HL-60 (cell line): ENCODE measurements around the gene MAK.

Source experiments
- DNase-seq, 2 experiments: peaks; one replicate each; pipeline ENCODE4 v3.0.0-alpha.2; 2010 to 2020; ENCODE audit warnings: low read depth in 1 of 2, low spot score in 1 of 2
- H3K27ac ChIP-seq: fragments of 250-450 bp; sonication (Bioruptor Pico); replicated peaks from 2 replicates; pipeline ENCODE4 v1.5.1; 2020; ENCODE audit warnings: mild to moderate bottlenecking, moderate library complexity
- H3K27me3 ChIP-seq: fragments of 250-450 bp; sonication (Bioruptor Pico); 2 replicates; pipeline ENCODE4 v1.5.1; 2021; ENCODE audit warnings: mild to moderate bottlenecking, moderate library complexity; ENCODE audit not compliant: insufficient read depth, poor library complexity, severe bottlenecking
- H3K4me3 ChIP-seq: replicated peaks from 2 replicates; pipeline ENCODE4 v1.5.1; 2011; ENCODE audit warnings: mild to moderate bottlenecking, control low read depth, low read length; ENCODE audit not compliant: insufficient read depth
- GABPA ChIP-seq: IDR thresholded peaks from 2 replicates; pipeline ENCODE4 v1.6.1; 2012; ENCODE audit warnings: low read depth
- POLR2AphosphoS5 ChIP-seq: IDR thresholded peaks from 2 replicates; pipeline ENCODE4 v1.6.1; 2012; ENCODE audit warnings: low read depth
- SPI1 ChIP-seq: IDR thresholded peaks from 2 replicates; pipeline ENCODE4 v1.6.1; 2012; ENCODE audit warnings: low read depth, mild to moderate bottlenecking, borderline replicate concordance
- TF ChIP-seq, protein P1 (sequence below): IDR thresholded peaks from one replicate; pipeline ENCODE4 v1.5.1; 2011; ENCODE audit warnings: low read length, control low read depth, inconsistent platforms; ENCODE audit not compliant: insufficient read depth
- TF ChIP-seq, protein P2 (sequence below): IDR thresholded peaks from 2 replicates; pipeline ENCODE4 v1.6.1; 2012; ENCODE audit warnings: low read depth; ENCODE audit not compliant: insufficient replicate concordance

The MAK gene

DNA sequence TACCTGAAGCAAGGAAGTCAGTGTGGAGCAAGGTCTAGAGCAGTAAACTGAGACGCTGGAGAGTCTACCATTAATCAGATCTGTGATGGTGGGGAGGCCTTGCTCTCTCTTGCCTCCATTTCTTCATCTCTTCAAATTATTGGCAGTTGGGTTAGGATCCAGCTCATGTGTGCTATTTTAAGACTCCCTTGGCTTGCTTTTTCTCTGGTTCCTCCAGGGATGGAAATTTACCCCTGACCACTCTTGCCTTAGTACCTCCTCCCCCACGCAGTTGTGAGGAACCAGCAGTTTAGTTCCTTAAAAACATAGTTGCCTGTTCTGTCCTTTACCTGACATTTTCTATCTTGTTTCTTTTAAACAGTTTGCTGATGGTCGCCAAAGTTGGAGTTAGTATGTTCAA lies 108.1 kb downstream of the MAK start:
- H3K27ac ChIP-seq = peak overlapping the region; percentile 64
- peak in 1 of 2 experiments; percentile 85 for DNase-seq
- no peaks in the 10 kb centered on the region for H3K27me3 ChIP-seq

DNA sequence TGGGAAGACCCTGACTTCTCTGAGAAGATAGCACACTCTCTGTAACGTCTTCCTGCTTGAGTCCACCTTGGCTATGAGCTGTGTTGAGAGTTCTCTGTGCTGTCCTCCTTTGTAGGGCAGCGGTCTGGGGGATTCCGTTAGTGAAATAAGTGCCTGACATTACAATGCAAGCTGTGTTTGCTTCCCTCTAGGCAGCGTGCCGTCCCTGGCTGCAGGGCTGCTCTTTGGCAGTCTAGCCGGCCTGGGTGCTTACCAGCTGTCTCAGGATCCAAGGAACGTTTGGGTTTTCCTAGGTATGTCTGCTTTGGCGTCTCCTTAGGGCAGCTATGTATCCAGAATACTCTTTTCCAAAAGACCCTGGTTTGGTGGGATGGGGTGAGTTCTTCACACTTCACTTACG lies 112.6 kb downstream of the MAK start:
- Histone ChIP-seq H3K27me3 (no peaks in the 10 kb centered on the region), H3K27ac (no peak overlapping the region), H3K4me3 (no peak overlapping the region)
- TF ChIP-seq, protein P1, sequence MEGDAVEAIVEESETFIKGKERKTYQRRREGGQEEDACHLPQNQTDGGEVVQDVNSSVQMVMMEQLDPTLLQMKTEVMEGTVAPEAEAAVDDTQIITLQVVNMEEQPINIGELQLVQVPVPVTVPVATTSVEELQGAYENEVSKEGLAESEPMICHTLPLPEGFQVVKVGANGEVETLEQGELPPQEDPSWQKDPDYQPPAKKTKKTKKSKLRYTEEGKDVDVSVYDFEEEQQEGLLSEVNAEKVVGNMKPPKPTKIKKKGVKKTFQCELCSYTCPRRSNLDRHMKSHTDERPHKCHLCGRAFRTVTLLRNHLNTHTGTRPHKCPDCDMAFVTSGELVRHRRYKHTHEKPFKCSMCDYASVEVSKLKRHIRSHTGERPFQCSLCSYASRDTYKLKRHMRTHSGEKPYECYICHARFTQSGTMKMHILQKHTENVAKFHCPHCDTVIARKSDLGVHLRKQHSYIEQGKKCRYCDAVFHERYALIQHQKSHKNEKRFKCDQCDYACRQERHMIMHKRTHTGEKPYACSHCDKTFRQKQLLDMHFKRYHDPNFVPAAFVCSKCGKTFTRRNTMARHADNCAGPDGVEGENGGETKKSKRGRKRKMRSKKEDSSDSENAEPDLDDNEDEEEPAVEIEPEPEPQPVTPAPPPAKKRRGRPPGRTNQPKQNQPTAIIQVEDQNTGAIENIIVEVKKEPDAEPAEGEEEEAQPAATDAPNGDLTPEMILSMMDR = no peak
- TF ChIP-seq, protein P2, sequence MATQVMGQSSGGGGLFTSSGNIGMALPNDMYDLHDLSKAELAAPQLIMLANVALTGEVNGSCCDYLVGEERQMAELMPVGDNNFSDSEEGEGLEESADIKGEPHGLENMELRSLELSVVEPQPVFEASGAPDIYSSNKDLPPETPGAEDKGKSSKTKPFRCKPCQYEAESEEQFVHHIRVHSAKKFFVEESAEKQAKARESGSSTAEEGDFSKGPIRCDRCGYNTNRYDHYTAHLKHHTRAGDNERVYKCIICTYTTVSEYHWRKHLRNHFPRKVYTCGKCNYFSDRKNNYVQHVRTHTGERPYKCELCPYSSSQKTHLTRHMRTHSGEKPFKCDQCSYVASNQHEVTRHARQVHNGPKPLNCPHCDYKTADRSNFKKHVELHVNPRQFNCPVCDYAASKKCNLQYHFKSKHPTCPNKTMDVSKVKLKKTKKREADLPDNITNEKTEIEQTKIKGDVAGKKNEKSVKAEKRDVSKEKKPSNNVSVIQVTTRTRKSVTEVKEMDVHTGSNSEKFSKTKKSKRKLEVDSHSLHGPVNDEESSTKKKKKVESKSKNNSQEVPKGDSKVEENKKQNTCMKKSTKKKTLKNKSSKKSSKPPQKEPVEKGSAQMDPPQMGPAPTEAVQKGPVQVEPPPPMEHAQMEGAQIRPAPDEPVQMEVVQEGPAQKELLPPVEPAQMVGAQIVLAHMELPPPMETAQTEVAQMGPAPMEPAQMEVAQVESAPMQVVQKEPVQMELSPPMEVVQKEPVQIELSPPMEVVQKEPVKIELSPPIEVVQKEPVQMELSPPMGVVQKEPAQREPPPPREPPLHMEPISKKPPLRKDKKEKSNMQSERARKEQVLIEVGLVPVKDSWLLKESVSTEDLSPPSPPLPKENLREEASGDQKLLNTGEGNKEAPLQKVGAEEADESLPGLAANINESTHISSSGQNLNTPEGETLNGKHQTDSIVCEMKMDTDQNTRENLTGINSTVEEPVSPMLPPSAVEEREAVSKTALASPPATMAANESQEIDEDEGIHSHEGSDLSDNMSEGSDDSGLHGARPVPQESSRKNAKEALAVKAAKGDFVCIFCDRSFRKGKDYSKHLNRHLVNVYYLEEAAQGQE = no peak
- no peak for TF ChIP-seq GABPA
- TF ChIP-seq POLR2AphosphoS5 = no peak
- TF ChIP-seq SPI1 = no peak
- DNase-seq = no peak

More for the DNA sequence above, 108.1 kb downstream of the MAK start:
- H3K4me3 ChIP-seq = no peak overlapping the region
- TF ChIP-seq SPI1 (peak; percentile 60; the same call in 1 of the 2 replicates), GABPA (no peak), POLR2AphosphoS5 (peak; percentile 55; the same call in 1 of the 2 replicates)
- TF ChIP-seq, protein P2 = no peak
- TF ChIP-seq, protein P1 = no peak

DNA sequence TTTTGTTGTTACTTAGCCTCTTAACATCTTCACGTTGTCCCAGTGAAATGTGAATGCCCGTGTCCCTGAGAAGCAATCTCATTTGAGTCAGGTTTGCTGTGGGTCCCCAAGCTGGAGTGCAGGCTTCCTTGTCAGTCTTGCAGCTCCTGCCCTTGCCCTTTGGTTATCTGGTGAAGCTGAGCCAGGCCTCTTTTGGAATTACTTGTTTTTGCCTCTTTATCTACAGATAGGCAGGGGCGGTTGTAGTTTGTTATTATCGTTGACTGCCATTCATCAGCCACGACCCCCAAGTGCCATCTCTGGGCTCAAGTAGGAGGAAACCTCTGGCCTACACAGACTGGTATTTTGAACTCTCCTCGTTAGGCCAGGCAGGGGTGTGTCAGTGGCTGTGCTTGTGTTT lies 113.3 kb downstream of the MAK start:
- H3K27ac ChIP-seq = no peak overlapping the region
- no peak overlapping the region for H3K4me3 ChIP-seq
- no peaks in the 10 kb centered on the region for H3K27me3 ChIP-seq
- no peak for DNase-seq
- TF ChIP-seq SPI1 (no peak), POLR2AphosphoS5 (no peak), GABPA (no peak)
- TF ChIP-seq, protein P1 = no peak
- TF ChIP-seq, protein P2 = no peak
